HCT116 (cell line): ENCODE data around the gene HERC3. TPM values are rescaled to one million over a fixed set of nuclear protein-coding genes. Genes with fewer than 3 reads are reported as not detected.

Experiments
- ATAC-seq: fragments of 200-7000 bp; cut with Tn5 transposase; 2 replicates; pipeline ENCODE4 v1.9.1; 2020; ENCODE audit warnings: mild to moderate bottlenecking, moderate library complexity
- BruUV-seq: library from RNA; stranded (reverse); fragments of 400-500 nt; replicated peaks from 2 replicates; lab custom pipeline; 2021; lab: Mats Ljungman, UMichigan
- CTCF ChIA-PET: fragments of 300-600 bp; sonication (Branson Sonifier 250); formaldehyde crosslinking; loops from one replicate; lab custom pipeline; 2021; ENCODE audit warnings: antibody characterized with exemption; lab: Charles Lee
- POLR2A ChIA-PET: fragments of 300-600, 350-600 bp; sonication (Branson Sonifier 250); formaldehyde crosslinking; loops from one replicate; lab custom pipeline; 2021; ENCODE audit warnings: antibody characterized with exemption; lab: Charles Lee
- RAD21 ChIA-PET, 2 experiments: fragments of 300-600 bp; sonication (Branson Sonifier 250); formaldehyde crosslinking; loops; one replicate each; lab custom pipeline; 2023; ENCODE audit warnings: low total read pairs in 2 of 2; ENCODE audit not compliant: uncharacterized antibody in 2 of 2, unreplicated experiment in 2 of 2, low non-redundant PET in 1 of 2; lab: Charles Lee
- DNase-seq: peaks from one replicate; pipeline ENCODE4 v3.0.0-alpha.2; 2010; ENCODE audit warnings: low read depth, low spot score
- H2AFZ ChIP-seq: fragments of 200-600 bp; shearing (Covaris generic), sonication (generic); 2 replicates; pipeline ENCODE4 v1.6.1; 2017; ENCODE audit warnings: low read depth, mixed run types, mixed read lengths, antibody characterized with exemption, low read length; ENCODE audit not compliant: poor library complexity, severe bottlenecking
- H3K27ac ChIP-seq: 2 replicates; pipeline ENCODE4 v1.5.1; 2012; ENCODE audit warnings: low read depth, low read length
- H3K27me3 ChIP-seq: fragments of 200-600 bp; sonication (generic); 2 replicates; pipeline ENCODE4 v1.6.1; 2016; ENCODE audit warnings: mixed run types, low read length, mixed read lengths; ENCODE audit not compliant: insufficient read depth
- H3K36me3 ChIP-seq, 2 experiments: fragments of 200-500 bp in 1 of 2; fragments of 200-600 bp in 1 of 2; sonication (Bioruptor generic) in 1 of 2; sonication (generic) in 1 of 2; 2 replicates each; pipeline versions ENCODE4 v1.5.1 to v1.6.1; 2014 to 2016; ENCODE audit warnings: low read length in 2 of 2, inconsistent platforms in 1 of 2, mixed read lengths in 1 of 2, mixed run types in 1 of 2; ENCODE audit not compliant: insufficient read depth in 2 of 2, control insufficient read depth in 1 of 2
- H3K4me1 ChIP-seq, 2 experiments: fragments of 200-600 bp in 1 of 2; sonication (generic) in 1 of 2; 2 replicates each; pipeline versions ENCODE4 v1.5.1 to v1.6.1; 2012 to 2017; ENCODE audit warnings: low read length in 2 of 2, inconsistent platforms in 1 of 2, mild to moderate bottlenecking in 1 of 2, mixed read lengths in 1 of 2, mixed run types in 1 of 2, moderate library complexity in 1 of 2; ENCODE audit not compliant: insufficient read depth in 2 of 2, control insufficient read depth in 1 of 2
- H3K4me2 ChIP-seq: fragments of 200-600 bp; sonication (generic); 2 replicates; pipeline ENCODE4 v1.6.1; 2017; ENCODE audit warnings: mixed run types, low read length, mixed read lengths
- H3K4me3 ChIP-seq, 2 experiments: fragments of 200-600 bp in 1 of 2; sonication (generic) in 1 of 2; replicated peaks in 1 of 2; 2 replicates each; pipeline ENCODE4 v1.5.1; 2011 to 2016; ENCODE audit warnings: low read length in 2 of 2, control low read depth in 1 of 2, low read depth in 1 of 2, mild to moderate bottlenecking in 1 of 2, mixed read lengths in 1 of 2, mixed run types in 1 of 2
- H3K79me2 ChIP-seq: fragments of 200-600 bp; sonication (generic); 2 replicates; pipeline ENCODE4 v1.6.1; 2017; ENCODE audit warnings: mild to moderate bottlenecking, mixed run types, low read length, moderate library complexity, mixed read lengths; ENCODE audit not compliant: insufficient read depth
- H3K9ac ChIP-seq: fragments of 200-600 bp; sonication (generic); 2 replicates; pipeline ENCODE4 v1.6.1; 2016; ENCODE audit warnings: low read length, mixed read lengths
- H3K9me2 ChIP-seq: fragments of 200-600 bp; sonication (generic), shearing (Covaris generic); 2 replicates; pipeline ENCODE4 v1.6.1; 2017; ENCODE audit warnings: mixed run types, mild to moderate bottlenecking, moderate library complexity; ENCODE audit not compliant: insufficient read depth
- H3K9me3 ChIP-seq, 2 experiments: fragments of 200-500 bp in 1 of 2; fragments of 200-600 bp in 1 of 2; sonication (Bioruptor generic) in 1 of 2; sonication (generic) in 1 of 2; 2 replicates each; pipeline ENCODE4 v1.6.1; 2014 to 2017; ENCODE audit warnings: low read length in 2 of 2, mixed read lengths in 2 of 2, inconsistent platforms in 1 of 2, low read depth in 1 of 2, mild to moderate bottlenecking in 1 of 2, mixed run types in 1 of 2, moderate library complexity in 1 of 2; ENCODE audit not compliant: control insufficient read depth in 1 of 2, insufficient read depth in 1 of 2
- H4K20me1 ChIP-seq: fragments of 200-600 bp; sonication (generic), shearing (Covaris generic); 2 replicates; pipeline ENCODE4 v1.6.1; 2017; ENCODE audit warnings: mixed run types, mild to moderate bottlenecking, moderate library complexity; ENCODE audit not compliant: insufficient read depth
- EGR1 ChIP-seq: IDR thresholded peaks from 2 replicates; pipeline ENCODE4 v1.6.1; 2012; ENCODE audit warnings: low read depth
- ELF1 ChIP-seq: IDR thresholded peaks from 2 replicates; pipeline ENCODE4 v1.6.1; 2012; ENCODE audit warnings: low read depth, borderline replicate concordance
- EZH2 ChIP-seq: fragments of 200-600 bp; sonication (generic); IDR thresholded peaks from 2 replicates; pipeline ENCODE4 v1.6.1; 2017; ENCODE audit warnings: antibody characterized with exemption, mixed run types
- EZH2phosphoT487 ChIP-seq: fragments of 200-600 bp; IDR thresholded peaks from 2 replicates; pipeline ENCODE4 v1.6.1; 2018; ENCODE audit warnings: antibody characterized with exemption, borderline replicate concordance
- JUND ChIP-seq: IDR thresholded peaks from 2 replicates; pipeline ENCODE4 v1.6.1; 2012
- POLR2AphosphoS5 ChIP-seq: IDR thresholded peaks from 2 replicates; pipeline ENCODE4 v1.6.1; 2011; ENCODE audit warnings: mild to moderate bottlenecking, low read depth, low read length, moderate library complexity
- RAD21 ChIP-seq: IDR thresholded peaks from 2 replicates; pipeline ENCODE4 v1.6.1; 2012; ENCODE audit warnings: low read depth, mild to moderate bottlenecking
- SP1 ChIP-seq: IDR thresholded peaks from 2 replicates; pipeline ENCODE4 v1.6.1; 2012; ENCODE audit warnings: low read depth
- SRF ChIP-seq: IDR thresholded peaks from 2 replicates; pipeline ENCODE4 v1.6.1; 2012; ENCODE audit warnings: low read depth
- YY1 ChIP-seq: IDR thresholded peaks from 2 replicates; pipeline ENCODE4 v1.6.1; 2011; ENCODE audit warnings: low read length, low read depth, moderate library complexity, mild to moderate bottlenecking; ENCODE audit not compliant: insufficient replicate concordance; ENCODE audit errors: extremely low read depth
- ZFX ChIP-seq: fragments of 450-650 bp; IDR thresholded peaks from 2 replicates; pipeline ENCODE4 v1.6.1; 2017
- intact Hi-C: fragments of 100-400 bp; cut with micrococcal nuclease; formaldehyde crosslinking; loops from 2 replicates; pipeline ENCODE4 v1.10.0; 2022
- total RNA-seq: library from RNA; stranded (reverse); gene quantifications from one replicate; pipeline ENCODE4 v1.2.1, GENCODE V29; 2021; ENCODE audit not compliant: unreplicated experiment
- TF ChIP-seq, protein P1 (sequence below): IDR thresholded peaks from 2 replicates; pipeline ENCODE4 v1.6.1; 2011; ENCODE audit warnings: mild to moderate bottlenecking, low read length, moderate library complexity; ENCODE audit not compliant: insufficient replicate concordance; ENCODE audit errors: extremely low read depth
- TF ChIP-seq, protein P2 (sequence below), 3 experiments: fragments of 200-600 bp in 1 of 3; sonication (generic) in 1 of 3; IDR thresholded peaks in 2 of 3; conservative IDR thresholded peaks in 1 of 3; 2 replicates each; pipeline ENCODE4 v1.5.1; 2012 to 2017; ENCODE audit warnings: low read depth in 2 of 3, low read length in 2 of 3, antibody characterized with exemption in 1 of 3, borderline replicate concordance in 1 of 3, control low read depth in 1 of 3, mild to moderate bottlenecking in 1 of 3, mixed read lengths in 1 of 3, mixed run types in 1 of 3, moderate library complexity in 1 of 3; ENCODE audit not compliant: insufficient read depth in 1 of 3

Gene HERC3
- total RNA-seq, 1 experiment from 2014 or later, result 10.8 TPM

DNA sequence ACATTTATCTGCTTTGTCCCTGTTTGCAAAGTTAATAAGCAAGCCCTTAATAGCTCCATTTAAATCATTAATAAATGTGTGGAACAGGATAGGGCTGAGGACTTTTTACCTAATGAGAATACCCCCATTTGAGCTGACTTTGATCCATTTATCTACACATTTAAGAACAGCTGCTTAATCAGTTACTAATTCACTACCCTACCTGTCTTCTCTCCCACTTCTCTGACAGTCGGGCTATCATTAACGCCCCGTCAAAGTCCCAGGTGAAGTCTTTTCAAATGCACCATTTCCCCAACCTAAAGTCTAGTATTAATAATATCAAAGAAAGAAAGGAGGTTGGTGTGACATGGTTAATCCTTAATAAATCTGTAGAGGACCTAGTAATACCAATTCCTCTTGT is 162.5 kb downstream of the HERC3 start:
- CTCF ChIA-PET, result no interaction called here
- H3K9me3 ChIP-seq, result no peaks in the 10 kb centered on the region
- no peaks in the 10 kb centered on the region for H3K9me2 ChIP-seq
- DNase-seq, result no peak
- BruUV-seq, result no TSS peak
- RAD21 ChIA-PET, result no interaction called here
- intact Hi-C loops, result no loop called here
- H4K20me1 ChIP-seq, result no peaks in the 10 kb centered on the region
- TF ChIP-seq EZH2phosphoT487 (no peak), RAD21 (no peak), POLR2AphosphoS5 (no peak), ZFX (no peak), EZH2 (no peak), SP1 (no peak), EGR1 (no peak), JUND (no peak)
- TF ChIP-seq, protein P1, sequence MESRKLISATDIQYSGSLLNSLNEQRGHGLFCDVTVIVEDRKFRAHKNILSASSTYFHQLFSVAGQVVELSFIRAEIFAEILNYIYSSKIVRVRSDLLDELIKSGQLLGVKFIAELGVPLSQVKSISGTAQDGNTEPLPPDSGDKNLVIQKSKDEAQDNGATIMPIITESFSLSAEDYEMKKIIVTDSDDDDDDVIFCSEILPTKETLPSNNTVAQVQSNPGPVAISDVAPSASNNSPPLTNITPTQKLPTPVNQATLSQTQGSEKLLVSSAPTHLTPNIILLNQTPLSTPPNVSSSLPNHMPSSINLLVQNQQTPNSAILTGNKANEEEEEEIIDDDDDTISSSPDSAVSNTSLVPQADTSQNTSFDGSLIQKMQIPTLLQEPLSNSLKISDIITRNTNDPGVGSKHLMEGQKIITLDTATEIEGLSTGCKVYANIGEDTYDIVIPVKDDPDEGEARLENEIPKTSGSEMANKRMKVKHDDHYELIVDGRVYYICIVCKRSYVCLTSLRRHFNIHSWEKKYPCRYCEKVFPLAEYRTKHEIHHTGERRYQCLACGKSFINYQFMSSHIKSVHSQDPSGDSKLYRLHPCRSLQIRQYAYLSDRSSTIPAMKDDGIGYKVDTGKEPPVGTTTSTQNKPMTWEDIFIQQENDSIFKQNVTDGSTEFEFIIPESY, result no peak
- TF ChIP-seq, all 23 proteins: peak for 0
- H2AFZ ChIP-seq, result no peak overlapping the region
- H3K27ac ChIP-seq, result no peak overlapping the region
- no peak overlapping the region for H3K9ac ChIP-seq
- no peak for ATAC-seq
- H3K4me1 ChIP-seq, result no peaks in the 10 kb centered on the region
- no peaks in the 10 kb centered on the region for H3K79me2 ChIP-seq
- no peak overlapping the region for H3K4me3 ChIP-seq
- POLR2A ChIA-PET, result no interaction called here
- H3K4me2 ChIP-seq, result no peak overlapping the region
- no peaks in the 10 kb centered on the region for H3K36me3 ChIP-seq
- H3K27me3 ChIP-seq, result no peaks in the 10 kb centered on the region

DNA sequence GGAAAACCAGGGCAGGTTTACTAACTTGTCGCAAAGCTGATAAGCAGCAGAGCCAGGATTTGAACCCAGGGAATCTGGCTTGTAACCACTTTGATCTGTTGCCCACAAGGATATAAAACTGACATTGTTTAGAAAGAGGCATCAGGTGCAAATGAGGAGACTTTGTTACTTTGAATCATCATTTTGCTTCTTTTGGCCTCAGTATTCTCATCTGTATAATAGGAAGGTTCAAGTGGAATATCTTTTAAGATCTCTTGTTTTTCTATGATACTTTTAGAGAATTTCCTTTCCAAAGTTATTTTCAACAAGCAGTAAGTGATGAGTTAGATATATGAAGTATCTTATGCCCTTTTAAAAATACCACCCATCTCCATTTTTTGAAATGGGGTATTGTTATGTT is 163.2 kb downstream of the HERC3 start:
- H2AFZ ChIP-seq, result no peak overlapping the region
- H3K9me3 ChIP-seq, result no peaks in the 10 kb centered on the region
- H4K20me1 ChIP-seq, result no peaks in the 10 kb centered on the region
- no peaks in the 10 kb centered on the region for H3K27me3 ChIP-seq
- POLR2A ChIA-PET, result no interaction called here
- BruUV-seq, result no TSS peak
- TF ChIP-seq EZH2phosphoT487, result no peak
- no peak for TF ChIP-seq ELF1
- TF ChIP-seq SRF, result no peak
- TF ChIP-seq, protein P2, sequence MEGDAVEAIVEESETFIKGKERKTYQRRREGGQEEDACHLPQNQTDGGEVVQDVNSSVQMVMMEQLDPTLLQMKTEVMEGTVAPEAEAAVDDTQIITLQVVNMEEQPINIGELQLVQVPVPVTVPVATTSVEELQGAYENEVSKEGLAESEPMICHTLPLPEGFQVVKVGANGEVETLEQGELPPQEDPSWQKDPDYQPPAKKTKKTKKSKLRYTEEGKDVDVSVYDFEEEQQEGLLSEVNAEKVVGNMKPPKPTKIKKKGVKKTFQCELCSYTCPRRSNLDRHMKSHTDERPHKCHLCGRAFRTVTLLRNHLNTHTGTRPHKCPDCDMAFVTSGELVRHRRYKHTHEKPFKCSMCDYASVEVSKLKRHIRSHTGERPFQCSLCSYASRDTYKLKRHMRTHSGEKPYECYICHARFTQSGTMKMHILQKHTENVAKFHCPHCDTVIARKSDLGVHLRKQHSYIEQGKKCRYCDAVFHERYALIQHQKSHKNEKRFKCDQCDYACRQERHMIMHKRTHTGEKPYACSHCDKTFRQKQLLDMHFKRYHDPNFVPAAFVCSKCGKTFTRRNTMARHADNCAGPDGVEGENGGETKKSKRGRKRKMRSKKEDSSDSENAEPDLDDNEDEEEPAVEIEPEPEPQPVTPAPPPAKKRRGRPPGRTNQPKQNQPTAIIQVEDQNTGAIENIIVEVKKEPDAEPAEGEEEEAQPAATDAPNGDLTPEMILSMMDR (IDR thresholded peaks at IDR 0.05 in 2 of 3, conservative IDR thresholded peaks at IDR 0.05 in 1 of 3; ENCODE audit: borderline replicate concordance in 1 of 3, insufficient read depth in 1 of 3, low read depth in 2 of 3, low read length in 2 of 3), result no peak
- TF ChIP-seq YY1, result no peak
- no peaks in the 10 kb centered on the region for H3K9me2 ChIP-seq
- CTCF ChIA-PET, result no interaction called here
- intact Hi-C loops, result no loop called here
- H3K79me2 ChIP-seq, result no peaks in the 10 kb centered on the region
- H3K4me2 ChIP-seq, result no peak overlapping the region
- H3K4me1 ChIP-seq, result no peaks in the 10 kb centered on the region
- no peaks in the 10 kb centered on the region for H3K36me3 ChIP-seq
- RAD21 ChIA-PET, result no interaction called here
- H3K4me3 ChIP-seq, result no peak overlapping the region
- H3K9ac ChIP-seq, result no peak overlapping the region
- DNase-seq (no peak), ATAC-seq (no peak)
- H3K27ac ChIP-seq, result no peak overlapping the region
